NCI-H748 (cell line): ENCODE measurements around the gene STAB1.

Source experiments
- DNase-seq: peaks from one replicate; lab custom pipeline; 2025; ENCODE audit not compliant: unreplicated experiment; lab: John Stamatoyannopoulos, UW

STAB1 gene

GRCh38 chr3:52458770-52459545, 36.2 kb upstream of the STAB1 start:
- DNase-seq, result no peak

GRCh38 chr3:52461874-52462273, 33.3 kb upstream of the STAB1 start:
- no peak for DNase-seq

- DNase-seq, result no peak
Measured at GRCh38 chr3:52463416-52463815, 31.7 kb upstream of the STAB1 start.

GRCh38 chr3:52468336-52468735, 26.8 kb upstream of the STAB1 start:
- no peak for DNase-seq

- DNase-seq, result no peak
Measured at GRCh38 chr3:52469001-52469400, 26.1 kb upstream of the STAB1 start.

- no peak for DNase-seq
Measured at GRCh38 chr3:52470920-52471319, 24.2 kb upstream of the STAB1 start.

- DNase-seq, result no peak
Measured at GRCh38 chr3:52471371-52472238, 23.5 kb upstream of the STAB1 start.

GRCh38 chr3:52472239-52473000, 22.7 kb upstream of the STAB1 start:
- no peak for DNase-seq

GRCh38 chr3:52473026-52473425, 22.1 kb upstream of the STAB1 start:
- DNase-seq, result no peak

GRCh38 chr3:52477076-52477795, 17.9 kb upstream of the STAB1 start:
- no peak for DNase-seq

- DNase-seq, result no peak
Measured at GRCh38 chr3:52477796-52478095, 17.4 kb upstream of the STAB1 start.

- no peak for DNase-seq
Measured at GRCh38 chr3:52479037-52479876, 15.9 kb upstream of the STAB1 start.

GRCh38 chr3:52479877-52480575, 15.1 kb upstream of the STAB1 start:
- no peak for DNase-seq

GRCh38 chr3:52480768-52481715, 14.1 kb upstream of the STAB1 start:
- DNase-seq, result no peak

- DNase-seq, result peak; percentile 2
Measured at GRCh38 chr3:52481819-52482521, 13.2 kb upstream of the STAB1 start.

- DNase-seq, result no peak
Measured at GRCh38 chr3:52483081-52483480, 12.1 kb upstream of the STAB1 start.

- DNase-seq, result no peak
Measured at GRCh38 chr3:52483577-52484381, 11.4 kb upstream of the STAB1 start.
